GM19240 (cell line): ENCODE data around the gene COQ7.
A peak's percentile ranks its signal among the peaks of the same experiment; 100 is the strongest.

Experiments
- DNase-seq: peaks from one replicate; pipeline ENCODE4 v3.0.0; 2011; ENCODE audit warnings: low spot score; ENCODE audit not compliant: insufficient read length

Gene COQ7

GRCh38 chr16:19067349-19068236 lies at the start of gene COQ7:
COQ7 (plus strand) TSS chr16:19067614; CDS start chr16:19067665, 51 bp downstream.
- DNase-seq, result peak; percentile 90

- DNase-seq, result no peak
Observed at GRCh38 chr16:19020689-19021088, 46.7 kb upstream of the COQ7 start.

DNA sequence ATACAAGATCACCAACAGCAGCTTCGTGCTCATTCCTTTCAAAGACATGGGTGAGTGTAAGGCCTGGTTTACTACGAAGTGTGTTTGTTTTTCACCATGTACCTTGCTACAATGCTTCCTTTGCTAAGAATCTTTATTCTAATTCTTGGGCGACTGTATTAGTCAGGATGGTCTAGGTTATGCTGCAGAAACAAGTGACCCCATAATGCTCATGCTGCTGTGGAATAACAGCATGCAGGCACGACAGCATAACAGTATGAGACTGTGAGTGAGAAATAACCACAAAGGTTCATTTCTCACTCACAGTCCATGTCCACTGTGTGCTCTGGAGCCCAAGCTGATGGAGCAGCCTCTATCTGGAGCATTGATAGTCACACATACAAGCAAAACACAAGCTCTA lies 45.7 kb upstream of the COQ7 start:
- DNase-seq, result no peak

GRCh38 chr16:19027416-19027815 lies 40.0 kb upstream of the COQ7 start:
- DNase-seq, result no peak

- no peak for DNase-seq
Observed at GRCh38 chr16:19029980-19030379, 37.4 kb upstream of the COQ7 start.

DNA sequence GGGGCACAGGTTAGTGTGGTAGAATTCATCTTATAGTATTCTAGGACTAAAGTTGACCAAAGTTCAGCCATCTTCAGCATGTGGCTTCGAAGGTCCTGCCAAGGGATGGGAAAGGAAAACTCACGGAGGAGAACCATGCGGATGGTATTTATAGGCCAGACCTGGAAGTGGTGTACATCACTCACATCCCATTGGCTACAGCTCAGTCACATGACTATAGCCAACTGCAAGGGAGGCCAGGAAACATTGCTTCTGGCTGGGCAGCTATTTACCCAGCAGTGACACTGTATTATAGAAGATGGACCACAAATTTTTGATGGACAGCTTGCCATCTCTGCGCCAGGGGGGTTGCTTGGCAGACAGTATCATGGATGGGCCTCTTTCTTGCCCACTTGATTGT lies 35.7 kb upstream of the COQ7 start:
- no peak for DNase-seq

DNA sequence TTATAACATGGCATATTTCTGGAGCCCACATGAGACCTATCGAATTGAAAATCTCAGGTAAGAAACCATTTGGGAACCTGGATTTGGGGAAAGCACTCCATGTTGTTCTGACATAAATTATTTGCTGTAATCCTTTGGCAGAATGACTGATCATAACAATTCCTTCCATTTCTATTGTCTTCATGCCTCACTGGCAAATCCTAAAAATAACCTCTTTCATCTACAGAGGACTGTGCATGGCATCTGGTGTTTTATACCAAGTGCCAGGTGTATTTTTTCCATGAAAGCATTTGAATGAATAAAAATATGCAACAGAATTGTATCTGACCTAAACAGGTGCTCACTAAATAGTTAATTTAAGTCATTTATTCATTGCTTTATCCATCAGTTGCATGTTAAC lies 33.7 kb upstream of the COQ7 start:
- DNase-seq, result no peak

DNA sequence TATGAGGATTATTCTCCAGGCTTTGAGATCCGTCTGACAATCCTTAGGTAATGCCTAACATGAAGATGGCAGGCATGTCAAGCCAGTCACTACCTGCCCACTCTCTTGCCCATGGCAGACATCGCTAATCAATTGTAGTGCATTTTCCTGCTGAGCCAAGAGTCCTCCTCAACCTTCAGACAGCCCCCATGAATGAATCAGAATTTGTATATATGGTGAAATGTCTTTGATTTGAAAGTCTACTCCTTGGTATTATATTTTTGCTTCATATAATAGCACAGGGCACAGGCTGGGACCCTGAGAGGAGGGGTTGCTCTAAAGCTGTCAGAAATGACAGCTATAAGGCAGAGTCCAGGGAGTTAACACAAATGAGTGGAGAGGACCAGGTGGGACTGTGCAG lies 27.0 kb upstream of the COQ7 start:
- no peak for DNase-seq

- DNase-seq, result no peak
Observed at GRCh38 chr16:19044769-19045168, 22.6 kb upstream of the COQ7 start.

DNA sequence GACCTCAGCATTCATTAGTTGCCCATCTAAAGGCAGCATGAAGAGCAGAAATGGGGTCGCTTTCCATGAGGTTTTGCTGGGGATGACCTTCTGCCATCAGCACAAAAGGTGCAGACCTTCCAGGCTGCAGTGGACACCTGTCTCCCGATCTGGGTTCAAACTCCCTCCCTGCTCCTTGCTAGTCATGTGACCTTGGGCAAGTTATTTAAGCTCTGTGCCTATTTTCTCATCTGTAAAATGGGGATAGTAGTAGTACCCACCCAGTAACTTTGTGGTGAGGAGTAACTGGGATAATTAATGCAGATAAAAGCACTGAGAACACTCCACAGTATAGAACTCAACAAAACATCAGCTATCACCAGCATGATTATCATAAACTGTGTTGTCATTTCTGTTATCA lies 21.4 kb upstream of the COQ7 start:
- no peak for DNase-seq

GRCh38 chr16:19062706-19063105 lies 4.7 kb upstream of the COQ7 start:
- no peak for DNase-seq

GRCh38 chr16:19066988-19067348 lies 446 bp upstream of the COQ7 start:
- no peak for DNase-seq

- no peak for DNase-seq
Observed at GRCh38 chr16:19068237-19068815, 912 bp downstream of the COQ7 start.

DNA sequence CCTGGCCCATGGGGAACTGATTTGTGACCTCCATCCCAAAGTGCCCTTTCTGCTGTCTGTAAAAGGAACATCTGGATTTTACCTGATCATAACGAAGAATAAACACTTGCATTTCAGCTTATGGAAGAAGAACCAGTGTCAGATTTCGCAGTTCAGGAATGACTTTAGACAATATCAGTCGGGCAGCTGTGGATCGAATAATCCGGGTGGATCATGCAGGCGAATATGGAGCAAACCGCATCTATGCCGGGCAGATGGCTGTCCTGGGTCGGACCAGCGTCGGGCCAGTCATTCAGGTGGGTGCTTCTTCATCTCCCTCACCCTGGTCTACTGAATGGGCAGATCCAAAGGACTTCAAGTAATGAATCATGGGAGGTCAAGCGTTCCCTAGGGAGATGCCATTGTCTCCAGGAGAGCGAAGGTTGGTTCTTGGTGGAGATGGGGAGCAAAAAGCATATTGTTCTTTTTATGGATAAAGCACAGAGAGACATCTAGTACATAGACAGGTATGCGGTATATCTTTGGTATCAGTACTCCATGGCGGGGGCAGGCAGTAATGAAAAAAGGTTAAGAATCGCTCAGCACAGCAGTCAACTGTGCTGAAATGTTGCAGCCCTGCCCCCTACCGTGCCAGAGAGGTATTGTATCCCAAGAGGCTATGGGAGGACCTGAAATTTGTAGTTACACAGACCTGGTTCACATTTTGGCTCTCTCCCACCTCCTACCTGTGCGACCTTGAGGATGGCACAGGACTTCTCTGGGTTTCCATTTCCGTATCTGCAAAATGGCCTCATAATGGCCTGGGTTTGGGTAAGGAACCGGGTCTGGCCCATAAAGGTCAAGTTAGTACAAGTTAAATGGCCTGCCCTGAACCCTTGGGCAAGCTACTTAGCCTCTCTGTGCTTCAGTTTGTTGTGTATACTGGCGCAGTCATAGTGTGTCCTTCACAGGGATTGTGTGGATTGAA lies 4.7 kb downstream of the COQ7 start:
- no peak for DNase-seq

GRCh38 chr16:19073344-19073743 lies 5.9 kb downstream of the COQ7 start:
- no peak for DNase-seq

DNA sequence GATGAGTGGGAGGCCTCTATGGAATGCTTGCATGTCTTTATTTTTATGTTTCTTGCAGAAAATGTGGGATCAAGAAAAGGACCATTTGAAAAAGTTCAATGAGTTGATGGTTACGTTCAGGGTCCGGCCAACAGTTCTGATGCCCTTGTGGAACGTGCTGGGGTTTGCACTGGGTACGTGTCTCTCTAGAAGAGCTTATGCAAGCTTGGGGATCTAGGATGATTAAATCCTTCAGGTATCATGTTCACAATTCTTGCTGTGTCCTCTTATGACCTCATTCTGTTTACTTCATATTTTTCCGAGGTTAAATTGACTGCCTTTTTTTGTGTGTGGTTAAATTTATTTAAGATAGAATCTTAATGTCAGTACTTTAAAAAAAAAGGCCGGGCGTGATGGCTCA lies 6.4 kb downstream of the COQ7 start:
- DNase-seq, result no peak

DNA sequence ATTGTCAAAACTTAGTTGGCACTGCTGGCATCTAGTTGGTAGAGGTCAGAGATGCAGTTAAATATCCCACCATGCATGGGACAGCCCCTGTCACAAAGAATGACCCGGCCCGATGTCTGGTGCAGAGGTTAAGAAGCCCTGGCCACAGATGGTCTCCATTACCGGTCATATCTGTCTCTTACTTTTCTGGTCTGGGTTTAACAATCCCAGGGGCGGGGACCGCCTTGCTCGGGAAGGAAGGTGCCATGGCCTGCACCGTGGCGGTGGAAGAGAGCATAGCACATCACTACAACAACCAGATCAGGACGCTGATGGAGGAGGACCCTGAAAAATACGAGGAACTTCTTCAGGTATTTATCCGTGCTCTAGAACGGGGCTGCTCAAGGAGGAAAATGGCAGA lies 8.1 kb downstream of the COQ7 start:
- DNase-seq, result no peak

GRCh38 chr16:19077879-19078278 lies 10.5 kb downstream of the COQ7 start:
- no peak for DNase-seq

GRCh38 chr16:19083670-19084069 lies 16.3 kb downstream of the COQ7 start:
- DNase-seq, result no peak

GRCh38 chr16:19084139-19084538 lies 16.7 kb downstream of the COQ7 start:
- DNase-seq, result no peak

GRCh38 chr16:19084879-19085278 lies 17.5 kb downstream of the COQ7 start:
- no peak for DNase-seq

GRCh38 chr16:19085679-19086200 lies 18.3 kb downstream of the COQ7 start:
- DNase-seq, result no peak
